Psoas muscle (tissue), 8 donors: Measurements from ENCODE around the gene PSPN. TPM values are rescaled to one million over a fixed set of nuclear protein-coding genes. Genes with fewer than 3 reads are reported as not detected.
"Not testable (repeated sequence)": the region's sequence is repeated elsewhere in the genome, so short reads cannot be mapped to it uniquely, and the experiment has no call there.

Source experiments
- ATAC-seq, 4 donors: fragments of 200-7000 bp; cut with Tn5 transposase; one replicate each; pipeline ENCODE4 v1.9.1; 2020; ENCODE audit warnings: moderate library complexity in 3 of 4, mild to moderate bottlenecking in 2 of 4
- DNase-seq, 2 donors: peaks; one replicate each; pipeline ENCODE4 v3.0.0-alpha.2; 2020
- H3K27ac ChIP-seq: fragments of 200-600 bp; one replicate; pipeline ENCODE4 v1.8.0; 2022
- H3K27me3 ChIP-seq, 3 donors: fragments of 200-600 bp in 1 of 3; one replicate each; pipeline versions ENCODE4 v1.6.1 to v1.8.0; 2013 to 2022; ENCODE audit warnings: low read length in 2 of 3, mild to moderate bottlenecking in 2 of 3, moderate library complexity in 1 of 3; ENCODE audit not compliant: insufficient read depth in 3 of 3
- H3K36me3 ChIP-seq, 2 donors: fragments of 200-600 bp in 1 of 2; one replicate each; pipeline versions ENCODE4 v1.6.1 to v1.8.0; 2013 to 2022; ENCODE audit warnings: low read depth in 1 of 2, mild to moderate bottlenecking in 1 of 2, moderate library complexity in 1 of 2; ENCODE audit not compliant: insufficient read depth in 1 of 2
- H3K4me1 ChIP-seq: fragments of 200-600 bp; one replicate; pipeline ENCODE4 v1.8.0; 2022
- H3K4me3 ChIP-seq: fragments of 200-600 bp; one replicate; pipeline ENCODE4 v1.8.0; 2022; ENCODE audit warnings: mild to moderate bottlenecking
- H3K9me3 ChIP-seq: fragments of 200-600 bp; one replicate; pipeline ENCODE4 v1.8.0; 2022
- WGBS, 3 donors: extraction: QIAGEN DNeasy Blood & Tissue Kit; methylation state at CpG; one replicate each; pipeline versions ENCODE4 v1.1.6 to v1.1.7; 2013; 5-methylcytosine and 5-hydroxymethylcytosine counted together
- intact Hi-C, 2 donors: fragments of 100-400 bp; cut with DNase I; formaldehyde crosslinking; loops; one replicate each; pipeline versions ENCODE4 v1.11.0 to v1.14.2; 2022
- polyA plus RNA-seq, 3 donors: library from polyadenylated mRNA; stranded (reverse); fragments of 200-250 nt; gene quantifications; one replicate each; pipeline ENCODE4 v1.2.3, GENCODE V29; 2013
- total RNA-seq, 4 donors: library from RNA; stranded (reverse); fragmentation: NEBNext Ultra II Directional in 2 of 4; extraction: Animal tissue kit (Norgen Biotek cat#: 25700) in 2 of 4; gene quantifications; one replicate each; pipeline versions ENCODE4 v1.2.1 to v1.2.4, GENCODE V29; 2021 to 2023
- TF ChIP-seq, protein P1 (sequence below): fragments of 200-600 bp; IDR thresholded peaks from one replicate; pipeline ENCODE4 v1.8.0; 2022; ENCODE audit warnings: antibody characterized with exemption
- donor health status: healthy with polysubstance abuse.
- donor health status: DM: no; HTN: no; CAD: no; lungs with moderate emphysema.
- donor health status: Bipolar disorder and iron deficiency.
- donor health status: healthy.
- donor health status: DM: yes; HTN: yes; CAD: no.
- donor health status: DM: no; HTN: no; CAD: no.
- donor health status: DM: no; HTN: no; CAD: no.
- donor health status: DM: yes; HTN: yes; CAD: no.

Gene PSPN
- total and polyA plus RNA-seq, 7 donors = 0.34 to 1.3 (median 0.69) TPM

DNA sequence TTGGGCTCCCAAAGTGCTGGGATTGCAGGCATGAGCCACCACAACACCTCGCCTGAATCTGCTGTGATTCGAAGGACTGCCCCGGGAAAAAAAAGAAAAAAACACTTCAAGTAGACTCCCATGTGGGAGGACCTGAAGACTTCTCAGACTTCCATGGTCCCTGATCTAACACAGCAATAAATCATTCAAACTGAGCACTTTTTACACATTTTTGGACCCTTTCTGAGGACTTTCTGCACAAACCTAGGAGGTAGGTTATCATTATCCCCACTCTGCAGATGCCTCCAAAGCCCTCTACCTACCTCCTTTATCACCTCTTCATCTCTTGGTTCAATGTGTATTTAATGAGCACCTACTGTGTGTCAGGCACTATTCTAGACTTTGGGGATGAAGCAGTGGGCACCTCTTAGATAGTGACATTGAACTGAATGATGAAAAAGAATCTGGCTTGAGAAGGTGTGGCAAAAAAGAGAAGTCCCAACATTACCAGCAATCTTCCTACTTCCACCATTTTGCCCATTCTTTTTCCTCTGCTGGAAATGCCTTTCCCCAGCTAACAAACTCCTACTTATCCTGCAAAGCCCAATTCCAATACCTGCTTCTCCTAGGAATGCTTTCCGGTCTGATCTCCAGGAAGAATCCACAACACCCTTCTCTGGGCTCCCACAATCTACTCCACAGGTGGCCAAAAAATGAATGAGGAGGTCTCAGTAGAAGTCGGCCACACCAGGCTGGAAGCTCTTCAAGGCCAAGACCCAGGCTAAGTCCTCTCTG is 16.0 kb downstream of the PSPN start:
- 86 to 90% (median 86%) methylated on average over 5 of the region's 5 CpGs for WGBS, 3 donors
- DNase-seq (no peak), ATAC-seq (no peak)
- Histone ChIP-seq H3K27me3 (no peaks in the 10 kb centered on the region), H3K4me3 (no peak overlapping the region), H3K9me3 (no peaks in the 10 kb centered on the region), H3K4me1 (peaks cover 6% of the 10 kb centered on the region), H3K36me3 (peaks cover 0 to 16% of the 10 kb centered on the region in 2 donors), H3K27ac (no peak overlapping the region)
- TF ChIP-seq, protein P1, sequence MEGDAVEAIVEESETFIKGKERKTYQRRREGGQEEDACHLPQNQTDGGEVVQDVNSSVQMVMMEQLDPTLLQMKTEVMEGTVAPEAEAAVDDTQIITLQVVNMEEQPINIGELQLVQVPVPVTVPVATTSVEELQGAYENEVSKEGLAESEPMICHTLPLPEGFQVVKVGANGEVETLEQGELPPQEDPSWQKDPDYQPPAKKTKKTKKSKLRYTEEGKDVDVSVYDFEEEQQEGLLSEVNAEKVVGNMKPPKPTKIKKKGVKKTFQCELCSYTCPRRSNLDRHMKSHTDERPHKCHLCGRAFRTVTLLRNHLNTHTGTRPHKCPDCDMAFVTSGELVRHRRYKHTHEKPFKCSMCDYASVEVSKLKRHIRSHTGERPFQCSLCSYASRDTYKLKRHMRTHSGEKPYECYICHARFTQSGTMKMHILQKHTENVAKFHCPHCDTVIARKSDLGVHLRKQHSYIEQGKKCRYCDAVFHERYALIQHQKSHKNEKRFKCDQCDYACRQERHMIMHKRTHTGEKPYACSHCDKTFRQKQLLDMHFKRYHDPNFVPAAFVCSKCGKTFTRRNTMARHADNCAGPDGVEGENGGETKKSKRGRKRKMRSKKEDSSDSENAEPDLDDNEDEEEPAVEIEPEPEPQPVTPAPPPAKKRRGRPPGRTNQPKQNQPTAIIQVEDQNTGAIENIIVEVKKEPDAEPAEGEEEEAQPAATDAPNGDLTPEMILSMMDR = no peak
- intact Hi-C loops = loop anchor here in 1 of 2 donors (5.0 kb wide), 1 partner anchor 137 kb away; no protein-coding TSS in a partner anchor

- intact Hi-C loops = no loop called here
- TF ChIP-seq, protein P1 = no peak
- Histone ChIP-seq H3K4me1 (peaks cover 6% of the 10 kb centered on the region), H3K4me3 (peak overlapping the region; percentile 41), H3K9me3 (no peaks in the 10 kb centered on the region), H3K27ac (peak overlapping the region; percentile 87), H3K36me3 (no peaks in the 10 kb centered on the region), H3K27me3 (no peaks in the 10 kb centered on the region)
- DNase-seq (peak; percentile 50 to 82), ATAC-seq (peak; percentile 78 to 88 (median 80))
- 10 to 27% (median 20%) methylated on average over 8 to 9 of the region's 9 CpGs for WGBS, 3 donors
Measured at GRCh38 chr19:6358003-6358402, 17.7 kb downstream of the PSPN start.

DNA sequence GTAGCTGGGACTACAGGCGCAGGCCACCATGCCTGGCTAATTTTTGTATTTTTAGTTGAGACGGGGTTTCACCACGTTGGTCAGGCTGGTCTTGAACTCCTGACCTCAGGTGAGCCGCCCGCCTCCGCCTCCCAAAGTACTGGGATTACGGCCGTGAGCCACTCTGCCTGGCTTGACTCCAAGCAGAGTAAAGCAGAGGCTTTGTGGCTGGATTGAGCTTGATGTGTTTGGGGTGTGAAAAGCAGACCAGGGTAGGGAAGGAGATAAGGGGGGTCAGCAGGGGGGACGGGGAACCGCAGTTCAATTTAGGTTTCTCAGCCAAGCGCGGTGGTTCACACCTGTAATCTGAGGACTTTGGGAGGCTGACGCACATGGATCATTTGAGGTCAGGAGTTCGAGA is 18.6 kb downstream of the PSPN start:
- no peaks in the 10 kb centered on the region for H3K36me3 ChIP-seq
- H3K9me3 ChIP-seq = no peaks in the 10 kb centered on the region
- WGBS, 3 donors = 39 to 55% (median 43%) methylated on average over 14 of the region's 14 CpGs
- peaks cover 0 to under 1% (median 0%) of the 10 kb centered on the region in 3 donors for H3K27me3 ChIP-seq
- ATAC-seq (no peak), DNase-seq (no peak)
- no peak overlapping the region for H3K4me3 ChIP-seq
- no peaks in the 10 kb centered on the region for H3K4me1 ChIP-seq
- TF ChIP-seq, protein P1 = no peak
- intact Hi-C loops = no loop called here
- peak overlapping the region; percentile 87 for H3K27ac ChIP-seq

DNA sequence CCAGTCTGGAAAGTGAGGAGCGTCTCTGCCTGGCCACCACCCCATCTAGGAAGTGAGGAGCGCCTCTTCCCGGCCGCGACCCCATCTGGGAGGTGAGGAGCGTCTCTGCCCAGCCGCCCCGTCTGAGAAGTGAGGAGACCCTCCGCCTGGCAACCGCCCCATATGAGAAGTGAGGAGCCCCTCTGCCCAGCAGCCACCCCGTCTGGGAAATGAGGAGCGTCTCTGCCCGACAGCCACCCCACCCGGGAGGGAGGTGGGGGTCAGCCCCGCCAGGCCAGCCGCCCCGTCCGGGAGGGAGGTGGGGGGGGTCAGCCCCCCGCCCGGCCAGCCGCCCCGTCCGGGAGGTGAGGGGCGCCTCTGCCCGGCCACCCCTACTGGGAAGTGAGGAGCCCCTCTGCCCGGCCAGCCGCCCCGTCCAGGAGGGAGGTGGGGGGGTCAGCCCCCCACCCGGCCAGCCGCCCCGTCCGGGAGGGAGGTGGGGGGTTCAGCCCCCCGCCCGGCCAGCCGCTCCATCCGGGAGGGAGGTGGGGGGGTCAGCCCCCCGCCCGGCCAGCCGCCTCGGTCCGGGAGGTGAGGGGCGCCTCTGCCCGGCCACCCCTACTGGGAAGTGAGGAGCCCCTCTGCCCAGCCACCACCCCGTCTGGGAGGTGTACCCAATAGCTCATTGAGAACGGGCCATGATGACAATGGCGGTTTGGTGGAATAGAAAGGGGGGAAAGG is 20.3 kb downstream of the PSPN start:
- intact Hi-C loops, H3K36me3 ChIP-seq, H3K4me3 ChIP-seq, H3K27ac ChIP-seq, H3K9me3 ChIP-seq, DNase-seq, ATAC-seq, H3K4me1 ChIP-seq, H3K27me3 ChIP-seq: not testable (repeated sequence)
- WGBS, 3 donors = 90 to 93% (median 93%) methylated on average over 13 to 38 of the region's 46 CpGs

DNA sequence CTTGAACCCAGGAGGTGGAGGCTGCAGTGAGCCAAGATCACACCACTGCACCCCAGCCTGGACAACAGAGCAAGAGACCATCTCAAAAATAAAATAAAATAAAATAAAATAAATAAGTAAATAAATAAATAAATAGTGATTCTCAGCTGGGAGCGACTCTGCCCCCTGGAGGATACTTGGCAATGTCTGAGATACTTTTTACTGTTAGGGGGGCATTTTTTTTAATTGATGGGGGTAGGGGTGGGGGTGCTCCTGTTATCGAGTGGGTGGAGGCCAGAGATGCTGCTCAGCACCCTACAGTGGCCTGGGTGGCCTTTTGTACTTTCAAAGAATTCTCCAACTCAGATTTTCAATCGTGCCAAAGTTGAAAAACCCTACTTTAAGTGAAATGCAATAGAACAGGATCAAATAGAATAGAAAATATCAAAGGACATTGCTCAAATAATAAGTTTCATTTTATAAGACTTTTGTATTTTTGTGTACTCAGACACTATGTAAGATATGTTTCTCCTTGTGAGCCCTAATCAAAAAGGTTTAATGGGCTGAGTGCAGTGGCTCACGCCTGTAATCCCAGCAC is 21.5 kb downstream of the PSPN start:
- H3K36me3 ChIP-seq = no peaks in the 10 kb centered on the region
- H3K9me3 ChIP-seq = no peaks in the 10 kb centered on the region
- WGBS, 3 donors = 50 to 62% (median 53%) methylated on average over 4 of the region's 4 CpGs
- ATAC-seq (no peak), DNase-seq (no peak)
- TF ChIP-seq, protein P1 = peak; percentile 36
- H3K27ac ChIP-seq = no peak overlapping the region
- H3K4me3 ChIP-seq = no peak overlapping the region
- peaks cover 0 to 2% (median 0%) of the 10 kb centered on the region in 3 donors for H3K27me3 ChIP-seq
- no peaks in the 10 kb centered on the region for H3K4me1 ChIP-seq
- intact Hi-C loops = no loop called here
